Muscle layer of duodenum (tissue), 2 donors: Measurements from ENCODE around the gene CHMP5.
"Not testable (repeated sequence)": the region's sequence is repeated elsewhere in the genome, so short reads cannot be mapped to it uniquely, and the experiment has no call there.

Experiments
- H3K27ac ChIP-seq: one replicate; pipeline ENCODE4 v1.7.0; 2013; ENCODE audit warnings: mild to moderate bottlenecking, low read length
- H3K27me3 ChIP-seq: one replicate; pipeline ENCODE4 v1.7.0; 2013; ENCODE audit warnings: low read depth, mild to moderate bottlenecking, control low read depth, low read length
- H3K36me3 ChIP-seq, 2 donors: one replicate each; pipeline ENCODE4 v1.7.0; 2013; ENCODE audit warnings: low read length in 2 of 2, control low read depth in 1 of 2, mild to moderate bottlenecking in 1 of 2; ENCODE audit not compliant: insufficient read depth in 2 of 2, control insufficient read depth in 1 of 2
- H3K4me1 ChIP-seq, 2 donors: one replicate each; pipeline ENCODE4 v1.7.0; 2013; ENCODE audit warnings: low read length in 2 of 2, mild to moderate bottlenecking in 2 of 2, control low read depth in 1 of 2, moderate library complexity in 1 of 2; ENCODE audit not compliant: insufficient read depth in 2 of 2, control insufficient read depth in 1 of 2
- H3K4me3 ChIP-seq, 2 donors: one replicate each; pipeline ENCODE4 v1.7.0; 2013; ENCODE audit warnings: low read length in 2 of 2, low read depth in 1 of 2, mild to moderate bottlenecking in 1 of 2
- H3K9me3 ChIP-seq, 2 donors: one replicate each; pipeline ENCODE4 v1.7.0; 2013; ENCODE audit warnings: low read length in 2 of 2, control low read depth in 1 of 2, mild to moderate bottlenecking in 1 of 2; ENCODE audit not compliant: control insufficient read depth in 1 of 2
- donor health status: healthy.

Gene CHMP5

DNA sequence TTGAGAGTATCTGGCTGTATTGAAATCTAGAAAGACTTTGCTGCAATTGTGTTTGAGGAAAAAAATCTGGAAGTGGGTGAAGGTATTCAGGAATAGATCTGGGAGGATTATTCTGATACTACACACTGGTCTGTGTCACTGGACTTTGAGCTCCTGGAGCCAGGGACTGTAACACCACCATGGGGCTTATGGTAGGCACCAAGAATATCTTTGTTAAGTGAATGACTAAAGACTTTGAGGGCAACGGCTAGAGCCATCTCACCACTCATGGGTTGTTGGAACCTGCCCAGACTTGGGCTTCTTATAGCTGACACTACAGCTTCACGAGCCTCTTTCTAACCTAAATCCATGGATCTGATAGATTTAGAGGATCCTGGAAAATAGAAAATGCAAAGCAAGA lies 35.7 kb downstream of the CHMP5 start:
- no peaks in the 10 kb centered on the region for H3K9me3 ChIP-seq
- no peak overlapping the region for H3K4me3 ChIP-seq
- H3K36me3 ChIP-seq = peaks cover 56 to 70% of the 10 kb centered on the region in 2 donors
- H3K27ac ChIP-seq = no peak overlapping the region
- no peaks in the 10 kb centered on the region for H3K27me3 ChIP-seq
- H3K4me1 ChIP-seq = peaks cover 26 to 33% of the 10 kb centered on the region in 2 donors

DNA sequence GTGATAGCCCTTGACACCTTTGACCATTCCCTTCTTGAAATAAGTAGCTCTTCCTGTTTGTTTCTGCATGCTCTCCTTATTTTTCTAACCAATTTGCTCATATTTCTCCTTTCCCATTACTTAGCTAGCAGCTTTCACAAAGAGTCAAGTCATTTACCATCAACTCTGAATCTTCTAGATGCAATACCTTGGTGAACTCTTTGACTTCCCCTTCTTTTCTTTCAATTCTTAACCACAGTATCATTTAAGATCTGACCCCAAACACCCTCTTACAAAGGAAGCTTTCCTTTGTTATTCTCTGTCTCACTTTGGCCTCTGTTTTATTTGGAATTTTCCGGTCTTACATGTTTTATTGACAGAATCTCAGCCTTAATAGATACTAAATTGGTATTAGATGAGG lies 39.5 kb downstream of the CHMP5 start:
- no peaks in the 10 kb centered on the region for H3K9me3 ChIP-seq
- no peak overlapping the region for H3K4me3 ChIP-seq
- H3K4me1 ChIP-seq = peaks cover 4% of the 10 kb centered on the region in 2 donors
- H3K27me3 ChIP-seq = no peaks in the 10 kb centered on the region
- H3K36me3 ChIP-seq = peaks cover 58 to 75% of the 10 kb centered on the region in 2 donors
- H3K27ac ChIP-seq = no peak overlapping the region

DNA sequence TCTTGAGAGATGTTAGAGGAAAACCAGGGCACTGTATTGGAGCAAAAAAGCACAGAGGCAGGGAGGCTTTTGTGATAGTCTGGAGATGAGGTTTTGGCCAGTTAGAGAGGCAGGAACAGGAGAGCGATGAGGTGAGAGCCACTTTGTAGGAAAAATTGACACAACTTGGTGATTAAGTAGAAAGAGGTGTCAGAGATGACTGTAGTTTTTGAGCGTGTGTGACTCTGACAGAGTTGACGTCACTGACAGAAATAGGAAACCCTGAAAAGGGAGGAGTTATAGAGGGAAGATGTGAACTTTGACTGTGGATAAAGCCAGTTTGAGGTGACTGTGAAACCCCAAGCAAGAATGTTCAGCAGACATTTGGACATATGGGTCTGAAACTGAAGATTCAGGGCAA lies 41.2 kb downstream of the CHMP5 start:
- peaks cover 60 to 75% of the 10 kb centered on the region in 2 donors for H3K36me3 ChIP-seq
- no peaks in the 10 kb centered on the region for H3K9me3 ChIP-seq
- H3K27me3 ChIP-seq = no peaks in the 10 kb centered on the region
- H3K4me1 ChIP-seq = no peaks in the 10 kb centered on the region
- H3K27ac ChIP-seq = no peak overlapping the region
- H3K4me3 ChIP-seq = no peak overlapping the region

DNA sequence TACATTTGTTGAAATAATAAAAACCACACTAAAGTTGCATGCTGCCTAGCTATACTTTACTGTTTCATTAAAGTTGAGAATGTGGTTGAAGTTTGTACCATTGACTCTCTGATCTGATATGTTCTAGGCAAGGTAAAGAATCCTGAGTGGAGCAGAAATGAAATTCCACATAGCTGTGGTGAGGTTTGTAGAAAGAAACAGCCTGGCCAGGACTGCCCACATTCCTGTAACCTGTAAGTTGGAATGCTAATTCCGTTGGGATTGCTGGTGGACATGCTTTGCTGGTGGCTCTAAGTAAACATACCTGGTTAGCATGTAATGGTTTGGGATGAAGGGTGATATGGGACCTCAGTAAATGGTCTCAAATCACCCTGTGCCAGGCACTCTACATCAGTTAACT lies 42.2 kb downstream of the CHMP5 start:
- no peaks in the 10 kb centered on the region for H3K27me3 ChIP-seq
- H3K36me3 ChIP-seq = peaks cover 68 to 77% of the 10 kb centered on the region in 2 donors
- H3K4me1 ChIP-seq = no peaks in the 10 kb centered on the region
- H3K27ac ChIP-seq = no peak overlapping the region
- H3K9me3 ChIP-seq = no peaks in the 10 kb centered on the region
- H3K4me3 ChIP-seq = no peak overlapping the region

DNA sequence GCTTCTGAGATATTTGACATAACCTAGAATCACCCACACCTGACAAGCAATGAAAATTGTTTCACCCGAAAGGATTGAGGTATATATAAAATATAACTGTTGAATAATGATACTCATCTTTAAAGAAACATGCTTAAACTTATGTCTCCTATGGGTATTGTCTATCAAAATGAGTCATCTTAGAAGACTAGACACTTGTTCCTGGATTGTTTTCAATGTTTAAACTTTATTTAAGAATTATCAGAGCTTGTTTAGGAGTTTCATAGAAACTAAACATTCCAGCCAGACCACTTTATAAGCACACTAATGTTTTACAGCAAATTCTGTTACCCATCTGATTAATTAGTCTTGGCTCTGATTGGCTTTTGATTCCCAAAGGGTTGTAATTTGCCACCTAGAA lies 45.1 kb downstream of the CHMP5 start:
- Histone ChIP-seq H3K27me3 (no peaks in the 10 kb centered on the region), H3K36me3 (peaks cover 66 to 72% of the 10 kb centered on the region in 2 donors), H3K9me3 (no peaks in the 10 kb centered on the region), H3K4me3 (no peak overlapping the region), H3K4me1 (no peaks in the 10 kb centered on the region), H3K27ac (no peak overlapping the region)

DNA sequence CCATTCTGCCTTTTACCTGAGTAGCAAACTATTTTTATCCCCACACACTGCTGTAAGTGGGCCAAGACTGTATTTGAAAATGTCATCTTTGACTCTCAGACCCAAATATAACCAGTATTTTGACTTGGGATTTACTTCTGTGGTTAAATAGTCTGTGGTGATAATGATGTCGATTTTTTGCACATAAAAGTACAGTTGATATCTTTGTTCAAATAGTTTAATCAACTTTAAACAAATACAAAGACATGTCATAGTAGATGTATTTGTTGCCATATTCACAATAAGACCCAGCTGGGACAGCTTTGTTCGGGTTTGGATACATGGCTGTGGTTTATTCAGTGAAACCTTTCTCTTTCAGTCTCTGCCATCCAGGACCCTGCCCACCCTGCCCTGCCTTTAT lies 45.9 kb downstream of the CHMP5 start:
- no peaks in the 10 kb centered on the region for H3K9me3 ChIP-seq
- peaks cover 63 to 72% of the 10 kb centered on the region in 2 donors for H3K36me3 ChIP-seq
- H3K4me3 ChIP-seq = no peak overlapping the region
- no peaks in the 10 kb centered on the region for H3K27me3 ChIP-seq
- H3K4me1 ChIP-seq = no peaks in the 10 kb centered on the region
- no peak overlapping the region for H3K27ac ChIP-seq

DNA sequence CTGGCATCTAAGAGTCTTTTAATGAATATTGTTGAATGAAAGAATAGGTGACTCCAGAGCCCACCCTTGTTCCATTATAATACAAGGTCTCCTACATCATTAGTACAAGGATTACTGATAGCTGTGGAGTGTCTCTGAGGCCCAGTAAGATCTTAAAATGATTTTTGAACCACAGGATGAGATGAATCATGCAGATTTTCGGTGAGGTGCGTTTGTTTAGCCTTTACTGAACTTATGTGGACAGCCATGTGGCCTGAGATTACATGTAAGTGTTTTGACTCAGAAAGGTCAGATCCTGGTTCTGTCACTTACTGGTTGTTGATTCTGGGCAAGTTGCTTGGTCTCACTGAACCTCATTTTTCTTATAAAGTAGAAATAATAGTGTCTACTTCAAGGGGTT lies 47.1 kb downstream of the CHMP5 start:
- H3K27me3 ChIP-seq = no peaks in the 10 kb centered on the region
- H3K36me3 ChIP-seq = peaks cover 58 to 71% of the 10 kb centered on the region in 2 donors
- H3K27ac ChIP-seq = no peak overlapping the region

GRCh38 chr9:33315371-33315770 lies 50.5 kb downstream of the CHMP5 start:
- Histone ChIP-seq H3K36me3 (peaks cover 60 to 81% of the 10 kb centered on the region in 2 donors), H3K9me3 (no peaks in the 10 kb centered on the region), H3K27ac (no peak overlapping the region), H3K4me3 (no peak overlapping the region), H3K4me1 (no peaks in the 10 kb centered on the region), H3K27me3 (no peaks in the 10 kb centered on the region)

More for the DNA sequence above, 47.1 kb downstream of the CHMP5 start:
- H3K4me3 ChIP-seq = no peak overlapping the region
- no peaks in the 10 kb centered on the region for H3K9me3 ChIP-seq
- no peaks in the 10 kb centered on the region for H3K4me1 ChIP-seq

GRCh38 chr9:33317136-33317535 lies 52.3 kb downstream of the CHMP5 start:
- H3K36me3 ChIP-seq = peaks cover 56 to 80% of the 10 kb centered on the region in 2 donors
- H3K27me3 ChIP-seq, H3K27ac ChIP-seq, H3K4me1 ChIP-seq, H3K4me3 ChIP-seq, H3K9me3 ChIP-seq: not testable (repeated sequence)

GRCh38 chr9:33318225-33318624 lies 53.4 kb downstream of the CHMP5 start:
- H3K4me3 ChIP-seq = no peak overlapping the region
- H3K27me3 ChIP-seq = no peaks in the 10 kb centered on the region
- H3K36me3 ChIP-seq = peaks cover 56 to 78% of the 10 kb centered on the region in 2 donors
- no peaks in the 10 kb centered on the region for H3K9me3 ChIP-seq
- H3K4me1 ChIP-seq = no peaks in the 10 kb centered on the region
- H3K27ac ChIP-seq = peak overlapping the region; percentile 9

DNA sequence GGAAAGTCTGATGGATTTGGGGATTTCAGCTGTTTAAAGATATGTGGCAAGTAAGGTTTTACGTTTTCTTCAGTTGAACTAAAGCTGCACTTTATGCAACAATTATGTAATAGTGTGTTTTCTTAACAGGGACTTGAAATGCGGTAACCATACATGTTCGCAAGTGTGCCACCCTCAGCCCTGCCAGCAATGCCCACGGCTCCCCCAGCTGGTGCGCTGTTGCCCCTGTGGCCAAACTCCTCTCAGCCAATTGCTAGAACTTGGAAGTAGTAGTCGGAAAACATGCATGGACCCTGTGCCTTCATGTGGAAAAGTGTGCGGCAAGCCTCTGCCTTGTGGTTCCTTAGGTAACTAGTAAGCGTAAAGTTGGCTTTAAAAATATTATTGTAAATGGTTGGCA lies 53.9 kb downstream of the CHMP5 start:
- Histone ChIP-seq H3K27ac (peak overlapping the region; percentile 57), H3K4me1 (no peaks in the 10 kb centered on the region), H3K36me3 (peaks cover 50 to 72% of the 10 kb centered on the region in 2 donors), H3K4me3 (no peak overlapping the region), H3K9me3 (no peaks in the 10 kb centered on the region), H3K27me3 (no peaks in the 10 kb centered on the region)

DNA sequence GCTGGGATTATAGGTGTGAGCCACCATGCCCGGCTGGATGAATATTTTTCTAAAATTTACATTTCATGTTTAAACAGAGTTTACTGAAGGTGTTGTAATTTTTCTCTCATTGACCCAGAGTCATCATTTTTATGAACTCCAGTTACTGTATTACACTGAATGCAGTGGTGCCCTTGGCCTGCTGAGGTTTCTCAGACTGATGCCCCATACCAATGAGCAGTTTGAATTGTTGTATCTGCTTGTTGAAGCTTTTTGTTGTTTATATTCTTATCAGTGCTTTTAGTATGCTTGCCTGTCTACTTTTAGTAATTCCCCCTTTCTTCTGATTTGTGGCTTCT lies 55.4 kb downstream of the CHMP5 start:
- H3K4me1 ChIP-seq = no peaks in the 10 kb centered on the region
- H3K36me3 ChIP-seq = peaks cover 45 to 63% of the 10 kb centered on the region in 2 donors
- H3K27me3 ChIP-seq = no peaks in the 10 kb centered on the region
- no peaks in the 10 kb centered on the region for H3K9me3 ChIP-seq
- no peak overlapping the region for H3K4me3 ChIP-seq
- peak overlapping the region; percentile 57 for H3K27ac ChIP-seq
